Measurements from ENCODE around the gene BORCS6. TPM values are rescaled to one million over a fixed set of nuclear protein-coding genes. Genes with fewer than 3 reads are reported as not detected.

The BORCS6 gene
- total and polyA plus RNA-seq, 4 donors = 4.1 to 6.8 (median 5.7) TPM

DNA sequence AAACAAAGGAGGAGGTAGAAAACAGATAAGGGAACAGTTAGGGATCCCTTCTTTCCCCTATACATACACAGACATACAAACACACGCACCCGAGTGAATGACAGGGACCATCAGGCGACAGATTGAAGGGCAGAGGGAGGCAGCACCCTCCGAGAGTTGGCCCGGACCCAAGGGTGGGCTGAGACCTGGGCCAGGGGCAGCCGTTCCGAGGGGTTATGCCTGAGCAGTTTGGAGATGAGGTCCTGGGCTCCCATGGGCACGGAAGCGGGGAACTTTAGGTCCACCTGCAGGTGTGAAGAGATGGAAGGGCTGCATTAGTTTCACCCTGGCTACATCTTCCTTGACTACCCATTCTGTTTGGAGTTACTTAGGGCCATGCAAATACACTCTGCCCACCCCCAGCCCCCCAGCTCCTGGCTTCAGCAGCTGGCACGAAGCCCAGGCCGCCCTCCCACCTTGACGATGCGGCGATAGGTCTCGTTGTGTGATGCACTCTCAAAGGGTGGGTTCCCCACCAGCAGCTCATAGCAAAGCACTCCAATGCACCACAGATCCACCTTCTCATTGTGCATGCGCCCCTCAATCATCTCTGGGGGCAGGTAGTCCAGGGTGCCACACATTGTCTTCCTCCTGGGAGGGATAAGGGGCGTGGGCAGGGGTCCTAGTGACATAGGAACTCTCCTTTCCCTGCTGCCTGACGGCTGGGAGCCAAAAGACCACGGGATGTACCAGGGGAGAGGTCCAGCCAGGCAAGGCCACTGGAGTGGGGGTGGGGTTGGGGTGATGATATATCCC, 15.0 kb upstream of the BORCS6 start:
- Histone ChIP-seq H3K9me3 (ENCODE audit: control insufficient read depth in 4 of 4, low read length in 3 of 4) (no peaks in the 10 kb centered on the region), H3K4me3 (ENCODE audit: low read depth in 1 of 3, low read length in 3 of 3) (no peak overlapping the region), H3K9ac (ENCODE audit: low read depth in 1 of 2, low read length in 2 of 2) (no peak overlapping the region), H3K27ac (ENCODE audit: low read depth in 1 of 2, low read length in 2 of 2) (no peak overlapping the region), H3K36me3 (ENCODE audit: control insufficient read depth in 4 of 4, insufficient read depth in 3 of 4, low read depth in 1 of 4, low read length in 3 of 4) (no peaks in the 10 kb centered on the region), H3K4me1 (ENCODE audit: control insufficient read depth in 4 of 4, insufficient read depth in 4 of 4, low read length in 3 of 4) (peaks cover under 1 to 2% (median 1%) of the 10 kb centered on the region in 4 donors), H3K27me3 (ENCODE audit: control insufficient read depth in 4 of 4, insufficient read depth in 4 of 4, low read length in 3 of 4) (no peaks in the 10 kb centered on the region)
- 91% methylated on average over 19 of the region's 19 CpGs for WGBS
- no peak for DNase-seq (ENCODE audit: low spot score)
- TF ChIP-seq GABPA (IDR thresholded peaks at IDR 0.05 in 1 of 2, conservative IDR thresholded peaks at IDR 0.05 in 1 of 2) = no peak
- TF ChIP-seq, protein P1, sequence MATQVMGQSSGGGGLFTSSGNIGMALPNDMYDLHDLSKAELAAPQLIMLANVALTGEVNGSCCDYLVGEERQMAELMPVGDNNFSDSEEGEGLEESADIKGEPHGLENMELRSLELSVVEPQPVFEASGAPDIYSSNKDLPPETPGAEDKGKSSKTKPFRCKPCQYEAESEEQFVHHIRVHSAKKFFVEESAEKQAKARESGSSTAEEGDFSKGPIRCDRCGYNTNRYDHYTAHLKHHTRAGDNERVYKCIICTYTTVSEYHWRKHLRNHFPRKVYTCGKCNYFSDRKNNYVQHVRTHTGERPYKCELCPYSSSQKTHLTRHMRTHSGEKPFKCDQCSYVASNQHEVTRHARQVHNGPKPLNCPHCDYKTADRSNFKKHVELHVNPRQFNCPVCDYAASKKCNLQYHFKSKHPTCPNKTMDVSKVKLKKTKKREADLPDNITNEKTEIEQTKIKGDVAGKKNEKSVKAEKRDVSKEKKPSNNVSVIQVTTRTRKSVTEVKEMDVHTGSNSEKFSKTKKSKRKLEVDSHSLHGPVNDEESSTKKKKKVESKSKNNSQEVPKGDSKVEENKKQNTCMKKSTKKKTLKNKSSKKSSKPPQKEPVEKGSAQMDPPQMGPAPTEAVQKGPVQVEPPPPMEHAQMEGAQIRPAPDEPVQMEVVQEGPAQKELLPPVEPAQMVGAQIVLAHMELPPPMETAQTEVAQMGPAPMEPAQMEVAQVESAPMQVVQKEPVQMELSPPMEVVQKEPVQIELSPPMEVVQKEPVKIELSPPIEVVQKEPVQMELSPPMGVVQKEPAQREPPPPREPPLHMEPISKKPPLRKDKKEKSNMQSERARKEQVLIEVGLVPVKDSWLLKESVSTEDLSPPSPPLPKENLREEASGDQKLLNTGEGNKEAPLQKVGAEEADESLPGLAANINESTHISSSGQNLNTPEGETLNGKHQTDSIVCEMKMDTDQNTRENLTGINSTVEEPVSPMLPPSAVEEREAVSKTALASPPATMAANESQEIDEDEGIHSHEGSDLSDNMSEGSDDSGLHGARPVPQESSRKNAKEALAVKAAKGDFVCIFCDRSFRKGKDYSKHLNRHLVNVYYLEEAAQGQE (IDR thresholded peaks at IDR 0.05) = no peak
- TF ChIP-seq FOXA2 (IDR thresholded peaks at IDR 0.05) = no peak
- no peak for TF ChIP-seq YY1 (IDR thresholded peaks at IDR 0.05)
- TF ChIP-seq NR2F2 (IDR thresholded peaks at IDR 0.05) = no peak
- TF ChIP-seq RAD21 (IDR thresholded peaks at IDR 0.05) = no peak
- no peak for TF ChIP-seq JUND (IDR thresholded peaks at IDR 0.05)
- TF ChIP-seq, protein P2, sequence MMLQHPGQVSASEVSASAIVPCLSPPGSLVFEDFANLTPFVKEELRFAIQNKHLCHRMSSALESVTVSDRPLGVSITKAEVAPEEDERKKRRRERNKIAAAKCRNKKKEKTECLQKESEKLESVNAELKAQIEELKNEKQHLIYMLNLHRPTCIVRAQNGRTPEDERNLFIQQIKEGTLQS (IDR thresholded peaks at IDR 0.05) = no peak
- TF ChIP-seq HNF4G (IDR thresholded peaks at IDR 0.05) = no peak
- TF ChIP-seq SP1 (IDR thresholded peaks at IDR 0.05) = no peak
- TF ChIP-seq, protein P3, sequence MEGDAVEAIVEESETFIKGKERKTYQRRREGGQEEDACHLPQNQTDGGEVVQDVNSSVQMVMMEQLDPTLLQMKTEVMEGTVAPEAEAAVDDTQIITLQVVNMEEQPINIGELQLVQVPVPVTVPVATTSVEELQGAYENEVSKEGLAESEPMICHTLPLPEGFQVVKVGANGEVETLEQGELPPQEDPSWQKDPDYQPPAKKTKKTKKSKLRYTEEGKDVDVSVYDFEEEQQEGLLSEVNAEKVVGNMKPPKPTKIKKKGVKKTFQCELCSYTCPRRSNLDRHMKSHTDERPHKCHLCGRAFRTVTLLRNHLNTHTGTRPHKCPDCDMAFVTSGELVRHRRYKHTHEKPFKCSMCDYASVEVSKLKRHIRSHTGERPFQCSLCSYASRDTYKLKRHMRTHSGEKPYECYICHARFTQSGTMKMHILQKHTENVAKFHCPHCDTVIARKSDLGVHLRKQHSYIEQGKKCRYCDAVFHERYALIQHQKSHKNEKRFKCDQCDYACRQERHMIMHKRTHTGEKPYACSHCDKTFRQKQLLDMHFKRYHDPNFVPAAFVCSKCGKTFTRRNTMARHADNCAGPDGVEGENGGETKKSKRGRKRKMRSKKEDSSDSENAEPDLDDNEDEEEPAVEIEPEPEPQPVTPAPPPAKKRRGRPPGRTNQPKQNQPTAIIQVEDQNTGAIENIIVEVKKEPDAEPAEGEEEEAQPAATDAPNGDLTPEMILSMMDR (IDR thresholded peaks at IDR 0.05; ENCODE audit: low read depth, low read length, missing input control) = no peak
- TF ChIP-seq HNF4A (conservative IDR thresholded peaks at IDR 0.05) = no peak
- no peak for TF ChIP-seq EGR1 (IDR thresholded peaks at IDR 0.05; ENCODE audit: low read depth in 2 of 2)
- no peak for TF ChIP-seq FOXA1 (IDR thresholded peaks at IDR 0.05)
- TF ChIP-seq, protein P4, sequence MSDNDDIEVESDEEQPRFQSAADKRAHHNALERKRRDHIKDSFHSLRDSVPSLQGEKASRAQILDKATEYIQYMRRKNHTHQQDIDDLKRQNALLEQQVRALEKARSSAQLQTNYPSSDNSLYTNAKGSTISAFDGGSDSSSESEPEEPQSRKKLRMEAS (IDR thresholded peaks at IDR 0.05) = no peak
- TF ChIP-seq RXRA (IDR thresholded peaks at IDR 0.05) = no peak
- TF ChIP-seq, protein P5, sequence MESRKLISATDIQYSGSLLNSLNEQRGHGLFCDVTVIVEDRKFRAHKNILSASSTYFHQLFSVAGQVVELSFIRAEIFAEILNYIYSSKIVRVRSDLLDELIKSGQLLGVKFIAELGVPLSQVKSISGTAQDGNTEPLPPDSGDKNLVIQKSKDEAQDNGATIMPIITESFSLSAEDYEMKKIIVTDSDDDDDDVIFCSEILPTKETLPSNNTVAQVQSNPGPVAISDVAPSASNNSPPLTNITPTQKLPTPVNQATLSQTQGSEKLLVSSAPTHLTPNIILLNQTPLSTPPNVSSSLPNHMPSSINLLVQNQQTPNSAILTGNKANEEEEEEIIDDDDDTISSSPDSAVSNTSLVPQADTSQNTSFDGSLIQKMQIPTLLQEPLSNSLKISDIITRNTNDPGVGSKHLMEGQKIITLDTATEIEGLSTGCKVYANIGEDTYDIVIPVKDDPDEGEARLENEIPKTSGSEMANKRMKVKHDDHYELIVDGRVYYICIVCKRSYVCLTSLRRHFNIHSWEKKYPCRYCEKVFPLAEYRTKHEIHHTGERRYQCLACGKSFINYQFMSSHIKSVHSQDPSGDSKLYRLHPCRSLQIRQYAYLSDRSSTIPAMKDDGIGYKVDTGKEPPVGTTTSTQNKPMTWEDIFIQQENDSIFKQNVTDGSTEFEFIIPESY (IDR thresholded peaks at IDR 0.05) = no peak
- no peak for TF ChIP-seq TAF1 (conservative IDR thresholded peaks at IDR 0.05)

Data from liver (tissue), 9 donors.